ENCODE data around the gene NOVA2. TPM values are rescaled to one million over a fixed set of nuclear protein-coding genes. Genes with fewer than 3 reads are reported as not detected.

NOVA2 gene
- total RNA-seq, 3 donors from 2014 or later (not counting 1 experiment from before 2014, with no cell fraction given), result not detected

- H3K4me3 ChIP-seq (ENCODE audit: low read length), result no peak overlapping the region
- H3K27me3 ChIP-seq (ENCODE audit: control insufficient read depth, insufficient read depth, low read length), result no peaks in the 10 kb centered on the region
- no peaks in the 10 kb centered on the region for H3K9me3 Mint-ChIP-seq
- no peak overlapping the region for H3K27ac ChIP-seq (ENCODE audit: low read length)
- no peak for TF ChIP-seq CTCF (IDR thresholded peaks at IDR 0.05)
- H3K36me3 ChIP-seq (ENCODE audit: control insufficient read depth, insufficient read depth, low read length), result no peaks in the 10 kb centered on the region
- no peak overlapping the region for H3K27ac Mint-ChIP-seq
- H3K4me1 ChIP-seq (ENCODE audit: control insufficient read depth, insufficient read depth, low read length), result peaks cover 2% of the 10 kb centered on the region
- WGBS (ENCODE audit: insufficient coverage), result 67% methylated on average over 2 of the region's 3 CpGs
- no peaks in the 10 kb centered on the region for H3K36me3 Mint-ChIP-seq
- DNase-seq (no peak), ATAC-seq (no peak)
- no peaks in the 10 kb centered on the region for H3K9me3 ChIP-seq (ENCODE audit: control insufficient read depth, insufficient read depth, low read length)
- intact Hi-C loops (cut with micrococcal nuclease), result no loop called here
- no peak overlapping the region for H3K4me3 Mint-ChIP-seq
- peaks cover 37 to 51% of the 10 kb centered on the region in 2 donors for H3K27me3 Mint-ChIP-seq (ENCODE audit: low read depth in 2 of 2)
- no peaks in the 10 kb centered on the region for H3K4me1 Mint-ChIP-seq
Observed at GRCh38 chr19:45938733-45939319, 34.8 kb downstream of the NOVA2 start.

- H3K4me3 Mint-ChIP-seq, result no peak overlapping the region
- WGBS (ENCODE audit: insufficient coverage), result 71% methylated on average over 19 of the region's 19 CpGs
- Histone ChIP-seq H3K36me3 (ENCODE audit: control insufficient read depth, insufficient read depth, low read length) (no peaks in the 10 kb centered on the region), H3K27me3 (ENCODE audit: control insufficient read depth, insufficient read depth, low read length) (no peaks in the 10 kb centered on the region), H3K27ac (ENCODE audit: low read length) (no peak overlapping the region), H3K4me1 (ENCODE audit: control insufficient read depth, insufficient read depth, low read length) (no peaks in the 10 kb centered on the region), H3K4me3 (ENCODE audit: low read length) (no peak overlapping the region), H3K9me3 (ENCODE audit: control insufficient read depth, insufficient read depth, low read length) (no peaks in the 10 kb centered on the region)
- H3K27me3 Mint-ChIP-seq (ENCODE audit: low read depth in 2 of 2), result peaks cover 25 to 53% of the 10 kb centered on the region in 2 donors
- TF ChIP-seq CTCF (IDR thresholded peaks at IDR 0.05), result no peak
- intact Hi-C loops (cut with micrococcal nuclease), result no loop called here
- no peaks in the 10 kb centered on the region for H3K36me3 Mint-ChIP-seq
- DNase-seq, result no peak
- H3K9me3 Mint-ChIP-seq, result no peaks in the 10 kb centered on the region
- no peak for ATAC-seq
- H3K27ac Mint-ChIP-seq, result no peak overlapping the region
- no peaks in the 10 kb centered on the region for H3K4me1 Mint-ChIP-seq
Observed at GRCh38 chr19:45935267-45935666, 38.4 kb downstream of the NOVA2 start.

- Mint-ChIP-seq H3K4me1 (no peaks in the 10 kb centered on the region), H3K27ac (no peak overlapping the region), H3K36me3 (no peaks in the 10 kb centered on the region), H3K27me3 (ENCODE audit: low read depth in 2 of 2) (peaks cover 26 to 53% of the 10 kb centered on the region in 2 donors), H3K9me3 (no peaks in the 10 kb centered on the region), H3K4me3 (no peak overlapping the region)
- intact Hi-C loops (cut with micrococcal nuclease), result no loop called here
- no peak for ATAC-seq
- Histone ChIP-seq H3K4me1 (ENCODE audit: control insufficient read depth, insufficient read depth, low read length) (no peaks in the 10 kb centered on the region), H3K9me3 (ENCODE audit: control insufficient read depth, insufficient read depth, low read length) (no peaks in the 10 kb centered on the region), H3K27ac (ENCODE audit: low read length) (no peak overlapping the region), H3K27me3 (ENCODE audit: control insufficient read depth, insufficient read depth, low read length) (no peaks in the 10 kb centered on the region), H3K4me3 (ENCODE audit: low read length) (no peak overlapping the region), H3K36me3 (ENCODE audit: control insufficient read depth, insufficient read depth, low read length) (no peaks in the 10 kb centered on the region)
- whole genome bisulfite sequencing (ENCODE audit: insufficient coverage), result 46% methylated on average over 16 of the region's 19 CpGs
- no peak for DNase-seq
- no peak for TF ChIP-seq CTCF (IDR thresholded peaks at IDR 0.05)
Observed at GRCh38 chr19:45934551-45935230, 39.0 kb downstream of the NOVA2 start.

Data from natural killer cell (primary cell).